Left colon (tissue), 2 donors: ENCODE results near the gene PYGO2. TPM values are rescaled to one million over a fixed set of nuclear protein-coding genes. Genes with fewer than 3 reads are reported as not detected.
"Not testable (repeated sequence)": the region's sequence is repeated elsewhere in the genome, so short reads cannot be mapped to it uniquely, and the experiment has no call there.

Experiments
- ATAC-seq: fragments of 200-7000 bp; cut with Tn5 transposase; one replicate; pipeline ENCODE4 v1.9.1; 2020; ENCODE audit warnings: mild to moderate bottlenecking, moderate library complexity
- DNase-seq, 2 donors: peaks; one replicate each; pipeline ENCODE4 v3.0.0-alpha.2; 2020
- intact Hi-C, 2 donors: fragments of 100-400 bp; cut with DNase I in 1 of 2; cut with micrococcal nuclease in 1 of 2; formaldehyde crosslinking; loops; one replicate each; pipeline versions ENCODE4 v1.11.2 to v1.14.0; 2022; cut with DNase I, micrococcal nuclease
- total RNA-seq, 2 donors: library from RNA; stranded (reverse); fragmentation: NEBNext Ultra II Directional; extraction: Animal tissue kit (Norgen Biotek cat#: 25700); gene quantifications; one replicate each; pipeline ENCODE4 v1.2.1, GENCODE V29; 2021
- donor health status: DM: no; HTN: no; CAD: no.
- donor health status: DM: yes; HTN: yes; CAD: no.

PYGO2 gene
- total RNA-seq, 2 donors from 2014 or later: 27.0 to 31.3 TPM

- ATAC-seq (no peak), DNase-seq (no peak)
- intact Hi-C loops: no loop called here
Observed at GRCh38 chr1:154988058-154988954, 26.7 kb upstream of the PYGO2 start.

GRCh38 chr1:154987326-154987725 lies 25.7 kb upstream of the PYGO2 start:
- ATAC-seq (no peak), DNase-seq (no peak)
- intact Hi-C loops: no loop called here

GRCh38 chr1:154986736-154987135 lies 25.2 kb upstream of the PYGO2 start:
- ATAC-seq, DNase-seq, intact Hi-C loops: not testable (repeated sequence)

- ATAC-seq (peak; percentile 15), DNase-seq (no peak)
- intact Hi-C loops: no loop called here
Observed at GRCh38 chr1:154983776-154984466, 22.3 kb upstream of the PYGO2 start.

- DNase-seq: peak; percentile 95 to 98
- intact Hi-C loops: no loop called here
Observed at GRCh38 chr1:154982897-154983648, 21.5 kb upstream of the PYGO2 start, which contains the start of gene FLAD1. Gene FLAD1 (plus strand): TSS chr1:154983344. CDS start chr1:154983695, 351 bp downstream.

GRCh38 chr1:154982341-154982740 lies 20.8 kb upstream of the PYGO2 start:
- intact Hi-C loops: no loop called here
- DNase-seq: no peak
- no peak for ATAC-seq

More at GRCh38 chr1:154982897-154983648, 21.5 kb upstream of the PYGO2 start, which contains the start of gene FLAD1:
- ATAC-seq: peak; percentile 99

GRCh38 chr1:154978360-154978759 lies 16.8 kb upstream of the PYGO2 start:
- no peak for DNase-seq
- intact Hi-C loops: no loop called here
- ATAC-seq: no peak

- intact Hi-C loops, DNase-seq, ATAC-seq: not testable (repeated sequence)
Observed at GRCh38 chr1:154977762-154978161, 16.2 kb upstream of the PYGO2 start.

GRCh38 chr1:154975409-154976059 lies 14.0 kb upstream of the PYGO2 start:
- peak; percentile 82 to 84 for DNase-seq
- ATAC-seq: peak; percentile 14
- intact Hi-C loops: no loop called here

- peak; percentile 48 for ATAC-seq
- intact Hi-C loops: no loop called here
- peak; percentile 94 to 95 for DNase-seq
Observed at GRCh38 chr1:154974808-154975408, 13.3 kb upstream of the PYGO2 start.

GRCh38 chr1:154974102-154974807 lies 12.7 kb upstream of the PYGO2 start, which contains the start of gene CKS1B:
Gene CKS1B (plus strand): TSS chr1:154974681. CDS start chr1:154974746, 65 bp downstream.
- ATAC-seq: peak; percentile 78
- intact Hi-C loops: no loop called here
- peak; percentile 97 to 99 for DNase-seq

GRCh38 chr1:154973344-154974101 lies 11.9 kb upstream of the PYGO2 start:
- DNase-seq: peak; percentile 99
- ATAC-seq: peak; percentile 69
- intact Hi-C loops: no loop called here

GRCh38 chr1:154972517-154973343 lies 11.1 kb upstream of the PYGO2 start:
- ATAC-seq (peak; percentile 2), DNase-seq (peak; percentile 49 to 81)
- intact Hi-C loops: no loop called here

GRCh38 chr1:154972213-154972516 lies 10.6 kb upstream of the PYGO2 start:
- no peak for ATAC-seq
- DNase-seq: no peak
- intact Hi-C loops: no loop called here

GRCh38 chr1:154971341-154971998 lies 9.9 kb upstream of the PYGO2 start:
- DNase-seq (peak in 1 of 2 donors; percentile 69), ATAC-seq (no peak)
- intact Hi-C loops: no loop called here
